Ovary (tissue), 3 donors: Measurements from ENCODE around the gene MSMP.

Experiments used
- EP300 ChIP-seq: sonication (generic); formaldehyde crosslinking; IDR thresholded peaks from one replicate; pipeline ENCODE4 v1.6.1; 2017; ENCODE audit warnings: antibody characterized with exemption
- POLR2A ChIP-seq: fragments of 450-650 bp; IDR thresholded peaks from one replicate; pipeline ENCODE4 v1.6.1; 2017; ENCODE audit warnings: antibody characterized with exemption, mild to moderate bottlenecking, moderate library complexity
- TF ChIP-seq, protein P1 (sequence below), 3 donors: fragments of 450-650 bp in 2 of 3; fragments of 200-600 bp in 1 of 3; IDR thresholded peaks; one replicate each; pipeline versions ENCODE4 v1.5.1 to v1.8.0; 2016 to 2022; ENCODE audit warnings: antibody characterized with exemption in 3 of 3, mild to moderate bottlenecking in 1 of 3
- donor health status: DM: no; HTN: no; CAD: no.

DNA sequence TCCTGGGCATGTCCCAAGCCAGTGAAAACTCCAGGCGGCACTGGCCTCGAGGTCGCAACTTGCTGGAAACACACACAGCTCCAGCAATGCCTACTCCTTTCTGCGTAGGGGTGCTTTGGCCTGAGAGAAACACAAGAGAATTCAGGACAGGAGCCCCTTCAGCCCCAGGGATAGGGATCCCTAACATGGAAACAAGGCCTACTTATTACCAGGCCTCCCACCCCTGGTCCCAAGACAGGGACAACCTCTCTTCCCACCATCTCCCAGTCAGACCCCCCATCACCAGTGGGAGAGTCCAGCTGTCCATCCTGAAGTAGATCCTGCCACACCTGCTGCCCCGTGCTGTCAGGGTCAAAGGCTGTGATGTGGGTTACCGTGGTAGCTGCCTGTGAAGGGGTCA, 13.8 kb downstream of the MSMP start:
- TF ChIP-seq, protein P1, sequence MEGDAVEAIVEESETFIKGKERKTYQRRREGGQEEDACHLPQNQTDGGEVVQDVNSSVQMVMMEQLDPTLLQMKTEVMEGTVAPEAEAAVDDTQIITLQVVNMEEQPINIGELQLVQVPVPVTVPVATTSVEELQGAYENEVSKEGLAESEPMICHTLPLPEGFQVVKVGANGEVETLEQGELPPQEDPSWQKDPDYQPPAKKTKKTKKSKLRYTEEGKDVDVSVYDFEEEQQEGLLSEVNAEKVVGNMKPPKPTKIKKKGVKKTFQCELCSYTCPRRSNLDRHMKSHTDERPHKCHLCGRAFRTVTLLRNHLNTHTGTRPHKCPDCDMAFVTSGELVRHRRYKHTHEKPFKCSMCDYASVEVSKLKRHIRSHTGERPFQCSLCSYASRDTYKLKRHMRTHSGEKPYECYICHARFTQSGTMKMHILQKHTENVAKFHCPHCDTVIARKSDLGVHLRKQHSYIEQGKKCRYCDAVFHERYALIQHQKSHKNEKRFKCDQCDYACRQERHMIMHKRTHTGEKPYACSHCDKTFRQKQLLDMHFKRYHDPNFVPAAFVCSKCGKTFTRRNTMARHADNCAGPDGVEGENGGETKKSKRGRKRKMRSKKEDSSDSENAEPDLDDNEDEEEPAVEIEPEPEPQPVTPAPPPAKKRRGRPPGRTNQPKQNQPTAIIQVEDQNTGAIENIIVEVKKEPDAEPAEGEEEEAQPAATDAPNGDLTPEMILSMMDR (IDR thresholded peaks at IDR 0.05) = no peak
- TF ChIP-seq EP300 (no peak), POLR2A (no peak)
